Epithelial cell of esophagus (primary cell): ENCODE measurements around the gene ST3GAL6.
A peak's percentile ranks its signal among the peaks of the same experiment; 100 is the strongest.

Experiments
- DNase-seq: peaks from one replicate; pipeline ENCODE4 v3.0.0; 2010; ENCODE audit warnings: low read depth
- H3K4me3 ChIP-seq: 2 replicates; pipeline ENCODE4 v1.5.1; 2011; ENCODE audit warnings: mild to moderate bottlenecking, low read length, control low read depth
- TF ChIP-seq, protein P1 (sequence below): IDR thresholded peaks from 2 replicates; pipeline ENCODE4 v1.5.1; 2011; ENCODE audit warnings: low read depth, mild to moderate bottlenecking, low read length, control low read depth, inconsistent platforms; ENCODE audit not compliant: insufficient read depth; ENCODE audit errors: missing control alignments

The ST3GAL6 gene

DNA sequence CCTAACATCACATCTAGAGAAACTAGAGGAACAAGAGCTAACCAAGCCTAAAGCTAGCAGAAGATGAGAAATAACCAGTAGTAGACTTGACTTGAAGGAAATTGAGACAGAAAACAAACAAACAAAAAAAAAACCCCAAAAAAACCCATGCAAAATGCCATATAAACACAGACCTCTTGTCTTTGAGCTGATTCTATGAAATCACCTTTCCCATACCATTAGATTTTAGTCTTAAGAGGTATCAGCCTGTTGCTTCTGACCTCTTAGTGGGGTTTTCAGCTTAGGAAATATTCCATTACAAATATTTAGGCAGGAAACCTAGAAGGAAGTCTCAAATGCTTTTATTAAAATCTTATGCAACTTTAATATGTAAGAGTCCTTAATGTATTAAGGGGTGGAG, 23.9 kb upstream of the ST3GAL6 start:
- TF ChIP-seq, protein P1, sequence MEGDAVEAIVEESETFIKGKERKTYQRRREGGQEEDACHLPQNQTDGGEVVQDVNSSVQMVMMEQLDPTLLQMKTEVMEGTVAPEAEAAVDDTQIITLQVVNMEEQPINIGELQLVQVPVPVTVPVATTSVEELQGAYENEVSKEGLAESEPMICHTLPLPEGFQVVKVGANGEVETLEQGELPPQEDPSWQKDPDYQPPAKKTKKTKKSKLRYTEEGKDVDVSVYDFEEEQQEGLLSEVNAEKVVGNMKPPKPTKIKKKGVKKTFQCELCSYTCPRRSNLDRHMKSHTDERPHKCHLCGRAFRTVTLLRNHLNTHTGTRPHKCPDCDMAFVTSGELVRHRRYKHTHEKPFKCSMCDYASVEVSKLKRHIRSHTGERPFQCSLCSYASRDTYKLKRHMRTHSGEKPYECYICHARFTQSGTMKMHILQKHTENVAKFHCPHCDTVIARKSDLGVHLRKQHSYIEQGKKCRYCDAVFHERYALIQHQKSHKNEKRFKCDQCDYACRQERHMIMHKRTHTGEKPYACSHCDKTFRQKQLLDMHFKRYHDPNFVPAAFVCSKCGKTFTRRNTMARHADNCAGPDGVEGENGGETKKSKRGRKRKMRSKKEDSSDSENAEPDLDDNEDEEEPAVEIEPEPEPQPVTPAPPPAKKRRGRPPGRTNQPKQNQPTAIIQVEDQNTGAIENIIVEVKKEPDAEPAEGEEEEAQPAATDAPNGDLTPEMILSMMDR, result no peak
- no peak overlapping the region for H3K4me3 ChIP-seq
- no peak for DNase-seq

DNA sequence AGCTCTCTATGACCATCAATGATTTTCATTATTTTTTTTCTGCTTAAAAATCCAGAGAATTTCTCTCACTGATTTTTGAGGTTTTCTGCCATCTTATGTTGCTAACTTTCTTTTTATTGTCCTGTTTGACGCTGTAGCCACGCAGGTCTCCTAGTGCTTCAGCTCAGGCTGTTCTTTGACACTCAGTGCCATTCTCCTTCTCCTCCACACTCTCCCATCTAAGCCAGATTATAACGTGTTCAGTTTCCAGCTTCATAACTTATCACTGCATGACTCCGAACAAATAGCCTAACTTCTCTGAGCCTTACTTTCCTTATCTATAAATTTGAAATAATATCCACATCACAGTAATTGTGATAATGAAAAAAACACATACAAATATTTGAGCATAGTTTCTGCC, 22.8 kb upstream of the ST3GAL6 start:
- DNase-seq, result no peak
- no peak overlapping the region for H3K4me3 ChIP-seq
- TF ChIP-seq, protein P1, result no peak

DNA sequence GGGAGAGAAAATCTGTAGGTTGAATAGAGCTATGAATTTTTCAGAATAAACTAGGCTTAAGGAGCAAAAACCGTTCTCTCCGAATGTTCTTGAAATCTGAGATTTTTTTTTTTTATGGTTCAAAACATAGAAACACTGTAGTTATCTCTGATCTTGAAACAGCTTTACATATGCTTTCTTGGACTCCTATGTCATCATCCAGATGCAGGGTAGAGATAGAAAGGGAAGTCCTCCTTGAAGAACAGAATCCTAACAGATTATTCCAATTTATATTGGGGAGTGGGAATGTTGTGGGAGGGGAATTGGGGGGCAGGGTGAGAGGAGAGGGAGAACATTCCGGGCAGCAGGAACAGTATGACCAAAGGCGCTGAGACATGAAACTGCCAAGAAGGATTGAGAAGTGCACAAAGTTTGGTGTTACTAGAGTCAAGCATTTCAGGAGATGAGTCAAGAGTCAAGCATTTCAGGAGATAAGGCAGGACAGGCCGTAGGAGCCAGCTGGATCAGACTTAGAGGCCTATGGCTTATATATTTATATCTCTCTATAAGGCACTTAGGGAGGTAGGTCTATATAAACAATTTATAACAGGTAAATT, 21.9 kb upstream of the ST3GAL6 start:
- H3K4me3 ChIP-seq, result no peak overlapping the region
- DNase-seq, result peak; percentile 51
- TF ChIP-seq, protein P1, result no peak

DNA sequence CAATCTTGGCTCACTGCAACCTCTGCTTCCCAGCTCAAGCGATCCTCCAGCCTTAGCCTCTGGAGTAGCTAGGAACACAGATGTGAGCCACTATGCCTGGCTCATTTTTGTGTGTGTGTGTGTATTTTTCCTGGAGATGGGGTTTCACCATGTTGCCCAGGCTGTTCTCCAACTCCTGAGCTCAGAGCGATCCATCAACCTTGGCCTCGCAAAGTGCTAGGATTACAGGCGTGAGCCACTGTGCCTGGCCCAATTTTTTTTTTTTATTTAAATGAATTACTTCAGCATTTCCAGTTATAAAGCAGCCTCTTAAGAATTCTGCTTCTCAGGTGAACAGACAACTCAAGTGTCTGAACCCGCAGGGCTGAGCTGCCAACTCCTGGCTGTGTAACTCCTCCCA, 20.1 kb upstream of the ST3GAL6 start:
- TF ChIP-seq, protein P1, result no peak
- DNase-seq, result no peak
- no peak overlapping the region for H3K4me3 ChIP-seq

DNA sequence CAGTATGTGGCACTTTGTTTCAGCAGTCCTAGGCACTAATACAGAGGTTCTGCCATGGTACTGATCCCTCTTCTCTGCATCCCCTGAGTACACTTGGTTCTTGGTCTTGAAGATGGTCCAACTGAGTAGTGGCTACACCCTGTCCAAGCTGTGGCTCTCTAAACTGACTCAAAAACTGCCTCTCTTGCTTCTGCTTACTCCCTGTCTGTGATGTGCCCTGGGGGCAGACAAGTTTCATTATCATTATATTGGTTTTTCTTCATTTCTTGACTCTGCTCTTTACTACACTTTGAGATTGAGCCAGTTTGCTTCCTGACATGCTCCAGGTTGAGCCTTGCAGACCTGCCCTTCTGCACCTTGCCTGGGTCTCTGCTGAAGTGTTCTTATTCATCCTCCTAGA, 18.9 kb upstream of the ST3GAL6 start:
- peak; percentile 28 for DNase-seq

DNA sequence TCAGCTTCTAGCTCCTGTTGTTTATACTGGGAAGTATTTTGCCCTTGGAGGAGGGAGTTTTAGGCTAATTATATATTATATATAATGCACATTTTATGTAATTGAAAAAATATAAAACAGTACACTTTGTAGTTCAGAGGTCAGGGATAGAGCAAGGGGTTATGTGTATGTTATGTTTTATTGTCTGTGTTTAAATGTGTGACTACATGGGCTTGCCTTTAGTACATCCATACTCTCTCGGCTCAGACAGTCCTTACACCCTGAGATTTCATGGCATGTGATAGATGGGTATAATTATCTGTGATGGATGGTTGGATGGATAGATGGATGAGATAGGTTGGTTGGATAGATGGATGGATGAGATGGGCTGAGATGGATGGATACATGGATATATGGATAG, 17.4 kb upstream of the ST3GAL6 start:
- no peak overlapping the region for H3K4me3 ChIP-seq
- TF ChIP-seq, protein P1, result no peak
- no peak for DNase-seq

More for the DNA sequence above, 18.9 kb upstream of the ST3GAL6 start:
- H3K4me3 ChIP-seq, result no peak overlapping the region
- TF ChIP-seq, protein P1, result no peak

DNA sequence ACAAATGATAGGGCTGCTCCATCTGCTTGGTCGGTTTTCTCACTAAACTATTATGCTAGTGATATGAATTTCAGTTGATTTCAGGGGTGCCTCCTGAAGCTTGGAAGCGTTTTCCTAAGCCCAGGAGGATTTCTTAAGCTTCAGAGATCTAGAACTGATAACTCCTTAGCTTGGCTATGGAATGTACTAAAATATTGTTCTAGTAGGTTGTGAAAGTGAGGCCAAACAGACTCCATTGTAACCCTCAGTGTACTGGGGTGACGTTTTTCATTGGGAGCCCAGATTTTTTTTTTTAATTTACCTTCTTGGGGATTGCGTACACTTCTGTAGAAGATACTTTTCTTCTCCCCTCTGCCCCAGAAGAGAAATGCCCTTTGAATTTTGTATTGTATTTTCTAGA, 17.0 kb upstream of the ST3GAL6 start:
- TF ChIP-seq, protein P1, result no peak
- DNase-seq, result no peak
- no peak overlapping the region for H3K4me3 ChIP-seq
